Astrocyte (in vitro differentiated cells and primary cell): Measurements from ENCODE around the gene MASP1.

Experiments used
- EZH2 ChIP-seq: IDR thresholded peaks from 2 replicates; pipeline ENCODE4 v1.6.1; 2012; ENCODE audit warnings: mild to moderate bottlenecking, low read length, inconsistent platforms; ENCODE audit not compliant: insufficient read depth
- TF ChIP-seq, protein P1 (sequence below): IDR thresholded peaks from 2 replicates; pipeline ENCODE4 v1.5.1; 2011; ENCODE audit warnings: low read depth, mild to moderate bottlenecking, inconsistent platforms, low read length, moderate library complexity; ENCODE audit not compliant: insufficient read depth

GRCh38 chr3:187207062-187207461 is 84.5 kb downstream of the MASP1 start:
- TF ChIP-seq, protein P1, sequence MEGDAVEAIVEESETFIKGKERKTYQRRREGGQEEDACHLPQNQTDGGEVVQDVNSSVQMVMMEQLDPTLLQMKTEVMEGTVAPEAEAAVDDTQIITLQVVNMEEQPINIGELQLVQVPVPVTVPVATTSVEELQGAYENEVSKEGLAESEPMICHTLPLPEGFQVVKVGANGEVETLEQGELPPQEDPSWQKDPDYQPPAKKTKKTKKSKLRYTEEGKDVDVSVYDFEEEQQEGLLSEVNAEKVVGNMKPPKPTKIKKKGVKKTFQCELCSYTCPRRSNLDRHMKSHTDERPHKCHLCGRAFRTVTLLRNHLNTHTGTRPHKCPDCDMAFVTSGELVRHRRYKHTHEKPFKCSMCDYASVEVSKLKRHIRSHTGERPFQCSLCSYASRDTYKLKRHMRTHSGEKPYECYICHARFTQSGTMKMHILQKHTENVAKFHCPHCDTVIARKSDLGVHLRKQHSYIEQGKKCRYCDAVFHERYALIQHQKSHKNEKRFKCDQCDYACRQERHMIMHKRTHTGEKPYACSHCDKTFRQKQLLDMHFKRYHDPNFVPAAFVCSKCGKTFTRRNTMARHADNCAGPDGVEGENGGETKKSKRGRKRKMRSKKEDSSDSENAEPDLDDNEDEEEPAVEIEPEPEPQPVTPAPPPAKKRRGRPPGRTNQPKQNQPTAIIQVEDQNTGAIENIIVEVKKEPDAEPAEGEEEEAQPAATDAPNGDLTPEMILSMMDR: no peak
- TF ChIP-seq EZH2: no peak
